BLaER1 (cell line): ENCODE results near the gene FIP1L1.

Experiments used
- H3K27ac ChIP-seq: shearing (Covaris generic); formaldehyde crosslinking; 2 replicates; pipeline ENCODE4 v1.8.1; 2022
- H3K27me3 ChIP-seq: shearing (Covaris generic); formaldehyde crosslinking; 2 replicates; pipeline ENCODE4 v1.8.1; 2022
- H3K36me3 ChIP-seq: shearing (Covaris generic); formaldehyde crosslinking; 2 replicates; pipeline ENCODE4 v1.8.1; 2022
- H3K4me1 ChIP-seq: shearing (Covaris generic); formaldehyde crosslinking; 2 replicates; pipeline ENCODE4 v1.8.1; 2022
- H3K4me2 ChIP-seq: shearing (Covaris generic); formaldehyde crosslinking; 2 replicates; pipeline ENCODE4 v1.8.1; 2022
- H3K4me3 ChIP-seq: shearing (Covaris generic); formaldehyde crosslinking; 2 replicates; pipeline ENCODE4 v1.8.1; 2022
- H3K9ac ChIP-seq: shearing (Covaris generic); formaldehyde crosslinking; 2 replicates; pipeline ENCODE4 v1.8.1; 2022
- H3K9me3 ChIP-seq: shearing (Covaris generic); formaldehyde crosslinking; 2 replicates; pipeline ENCODE4 v1.8.1; 2022
- H4K20me1 ChIP-seq: shearing (Covaris generic); formaldehyde crosslinking; 2 replicates; pipeline ENCODE4 v1.8.1; 2022
- Cebpa-rat ChIP-seq: shearing (Covaris generic); IDR thresholded peaks from 2 replicates; pipeline ENCODE4 v1.8.1; 2022

The FIP1L1 gene

DNA sequence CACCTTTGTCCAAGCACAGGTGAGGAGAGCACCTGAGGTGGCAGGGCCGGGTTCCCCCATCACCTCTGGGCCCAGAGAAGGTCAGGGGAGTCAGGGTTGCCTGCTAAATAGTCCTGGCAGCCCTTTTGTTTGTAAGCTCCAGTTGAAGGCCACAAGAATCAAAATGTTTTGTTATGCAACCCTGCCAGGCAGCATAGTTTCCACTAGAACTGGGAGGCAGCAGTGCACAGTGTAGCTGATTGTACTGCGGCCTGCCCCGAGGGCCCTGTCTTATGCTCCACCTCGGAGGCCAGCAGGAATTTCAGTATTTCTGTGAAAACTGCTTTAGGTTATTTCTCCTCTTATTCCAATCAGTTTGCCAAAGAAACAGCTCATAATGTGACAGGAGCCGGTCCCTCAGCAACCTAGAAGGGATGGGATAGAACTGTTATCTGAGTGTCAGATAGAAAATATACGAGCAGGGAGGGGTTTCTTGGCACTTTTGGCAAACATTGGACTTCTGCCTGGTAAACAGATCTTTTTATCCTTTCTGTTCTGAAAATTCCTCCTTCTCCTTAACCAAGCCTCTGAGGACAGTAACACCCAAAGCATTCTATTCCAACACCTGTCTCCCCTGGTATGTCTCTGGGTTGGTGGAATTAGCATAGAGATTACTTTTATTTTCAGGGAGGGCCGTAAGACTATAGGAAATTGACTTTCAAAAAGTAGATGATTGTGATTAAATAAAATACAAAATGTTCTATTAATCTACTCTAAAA is 120.2 kb downstream of the FIP1L1 start:
- no peaks in the 10 kb centered on the region for H4K20me1 ChIP-seq
- H3K4me2 ChIP-seq = no peak overlapping the region
- no peaks in the 10 kb centered on the region for H3K4me1 ChIP-seq
- no peak for TF ChIP-seq Cebpa-rat
- H3K4me3 ChIP-seq = no peak overlapping the region
- H3K9ac ChIP-seq = no peak overlapping the region
- no peaks in the 10 kb centered on the region for H3K36me3 ChIP-seq
- no peaks in the 10 kb centered on the region for H3K9me3 ChIP-seq
- H3K27ac ChIP-seq = no peak overlapping the region
- no peaks in the 10 kb centered on the region for H3K27me3 ChIP-seq

DNA sequence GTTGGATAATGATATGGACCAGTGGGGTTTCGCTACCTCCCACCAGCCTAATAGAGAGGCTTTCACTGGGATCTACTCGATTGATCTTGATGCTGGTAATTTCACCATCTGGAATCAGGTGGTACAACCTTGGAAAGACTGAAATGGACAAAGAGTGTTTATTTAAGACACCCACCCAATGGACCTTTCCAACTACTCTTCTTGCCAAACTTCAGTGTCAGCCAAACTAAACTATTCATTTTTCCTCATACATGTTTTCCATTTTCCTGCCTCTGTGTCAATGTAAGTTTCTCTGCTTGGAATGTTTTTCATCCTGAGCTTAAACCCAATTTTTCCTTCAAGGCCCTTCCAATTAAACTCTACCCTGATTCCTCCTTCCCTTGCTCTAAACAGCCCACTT is 121.3 kb downstream of the FIP1L1 start:
- Histone ChIP-seq H3K9ac (no peak overlapping the region), H4K20me1 (no peaks in the 10 kb centered on the region), H3K4me2 (no peak overlapping the region), H3K36me3 (no peaks in the 10 kb centered on the region), H3K27me3 (no peaks in the 10 kb centered on the region), H3K9me3 (no peaks in the 10 kb centered on the region), H3K4me1 (no peaks in the 10 kb centered on the region), H3K27ac (no peak overlapping the region), H3K4me3 (no peak overlapping the region)
- no peak for TF ChIP-seq Cebpa-rat

DNA sequence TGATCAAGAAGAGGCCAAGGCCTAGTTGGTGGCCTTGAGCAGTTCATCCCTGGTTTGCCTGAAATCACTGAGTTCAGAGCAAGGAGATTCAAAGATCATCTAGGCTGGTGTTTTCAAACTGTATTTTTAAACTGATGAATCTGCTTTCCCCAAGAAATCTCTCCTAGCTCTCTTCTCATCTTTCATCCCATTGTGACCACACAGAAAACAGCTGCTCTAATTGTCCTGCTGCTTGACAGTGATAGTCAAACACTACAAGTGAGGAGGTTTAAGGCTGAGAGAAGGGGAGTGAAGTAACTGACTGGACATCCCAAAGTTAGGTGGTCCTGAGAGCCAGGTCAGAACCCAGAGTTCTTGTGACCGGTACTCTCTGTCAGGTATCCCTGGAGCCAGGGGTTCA is 122.3 kb downstream of the FIP1L1 start:
- Histone ChIP-seq H3K27ac (no peak overlapping the region), H4K20me1 (no peaks in the 10 kb centered on the region), H3K36me3 (no peaks in the 10 kb centered on the region), H3K4me3 (no peak overlapping the region), H3K4me2 (no peak overlapping the region), H3K4me1 (no peaks in the 10 kb centered on the region), H3K9ac (no peak overlapping the region), H3K9me3 (no peaks in the 10 kb centered on the region), H3K27me3 (no peaks in the 10 kb centered on the region)
- no peak for TF ChIP-seq Cebpa-rat

DNA sequence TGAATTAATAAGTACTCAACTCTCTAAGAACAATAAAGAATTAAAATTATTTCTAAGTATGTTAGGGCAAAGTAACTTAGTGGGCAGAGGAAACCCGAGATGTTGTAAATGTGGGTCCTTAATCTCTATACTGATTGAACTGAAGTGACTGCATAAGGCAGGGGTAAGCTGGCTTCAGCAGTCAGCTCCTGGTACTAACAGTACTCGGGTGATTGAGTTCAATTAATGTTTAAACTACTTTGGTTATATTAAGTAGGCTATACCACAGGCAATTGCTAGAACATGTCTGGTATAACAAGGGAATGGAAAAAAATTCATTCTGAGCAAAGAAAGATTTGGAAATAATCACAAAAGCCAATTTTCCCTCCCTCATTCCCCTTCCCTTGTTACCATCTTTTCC is 123.1 kb downstream of the FIP1L1 start:
- Histone ChIP-seq H3K4me2 (no peak overlapping the region), H4K20me1 (no peaks in the 10 kb centered on the region), H3K36me3 (no peaks in the 10 kb centered on the region), H3K9ac (no peak overlapping the region), H3K4me1 (no peaks in the 10 kb centered on the region), H3K27ac (no peak overlapping the region), H3K9me3 (no peaks in the 10 kb centered on the region), H3K4me3 (no peak overlapping the region), H3K27me3 (no peaks in the 10 kb centered on the region)
- TF ChIP-seq Cebpa-rat = no peak

DNA sequence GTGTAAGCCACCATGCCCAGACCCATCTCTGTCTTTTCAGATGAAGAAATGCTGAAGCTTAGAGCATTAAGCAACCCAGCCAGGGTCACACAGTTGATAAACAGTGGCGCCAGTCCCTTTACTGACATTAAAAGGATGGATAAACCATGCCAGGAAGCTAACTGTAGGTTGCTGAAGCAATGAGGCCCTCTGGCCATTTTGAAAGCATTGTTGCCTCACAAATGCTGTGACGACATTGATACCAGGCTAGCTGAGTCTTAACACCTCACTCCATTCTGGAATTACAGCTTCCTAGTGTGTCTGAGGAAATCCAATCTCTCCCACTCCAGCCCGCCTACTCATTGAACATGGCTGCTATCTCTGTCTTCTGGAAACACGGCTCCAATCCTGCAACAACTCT is 124.1 kb downstream of the FIP1L1 start:
- TF ChIP-seq Cebpa-rat = no peak
- Histone ChIP-seq H3K4me2 (no peak overlapping the region), H4K20me1 (no peaks in the 10 kb centered on the region), H3K27me3 (no peaks in the 10 kb centered on the region), H3K36me3 (no peaks in the 10 kb centered on the region), H3K9ac (no peak overlapping the region), H3K27ac (no peak overlapping the region), H3K9me3 (no peaks in the 10 kb centered on the region), H3K4me1 (no peaks in the 10 kb centered on the region), H3K4me3 (no peak overlapping the region)

DNA sequence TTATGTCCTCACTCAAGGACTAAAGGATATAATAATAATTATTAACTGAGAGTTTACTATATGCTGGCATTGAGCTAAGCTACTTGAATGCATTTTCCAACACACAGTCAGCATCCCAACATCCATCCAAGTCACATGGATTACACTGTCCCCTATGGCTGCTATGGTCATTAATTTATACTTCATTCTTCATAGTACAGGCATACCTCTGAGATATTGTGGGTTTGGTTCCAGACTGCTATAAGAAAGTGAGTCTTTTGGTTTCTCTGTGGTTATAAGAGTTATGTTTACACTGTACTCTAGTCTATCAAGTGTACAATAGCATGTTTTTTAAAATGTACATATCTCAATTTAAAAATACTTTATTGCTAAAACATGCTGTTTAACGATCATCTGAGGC is 124.7 kb downstream of the FIP1L1 start:
- no peak for TF ChIP-seq Cebpa-rat

DNA sequence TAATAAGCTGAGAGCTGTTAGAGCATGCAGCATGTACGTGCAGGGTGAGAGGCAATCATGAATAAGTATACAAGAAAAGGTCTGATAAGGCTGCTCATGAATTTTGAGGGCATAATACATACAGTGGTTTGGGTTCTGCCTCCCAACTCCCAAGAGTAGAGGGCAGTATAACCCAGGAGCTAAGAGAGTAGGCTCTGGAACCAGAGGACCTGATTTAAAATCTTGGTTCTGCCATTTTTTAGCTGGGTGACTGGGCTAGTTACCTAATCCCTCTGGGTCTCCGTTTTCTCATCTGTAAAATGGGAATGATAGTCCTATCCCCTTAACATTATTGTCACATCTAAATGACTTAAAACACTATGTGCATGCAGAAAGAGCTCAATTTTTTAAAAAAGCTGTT is 128.5 kb downstream of the FIP1L1 start:
- H3K27ac ChIP-seq = no peak overlapping the region
- TF ChIP-seq Cebpa-rat = no peak
- no peak overlapping the region for H3K9ac ChIP-seq
- H3K4me1 ChIP-seq = no peaks in the 10 kb centered on the region
- H3K4me3 ChIP-seq = no peak overlapping the region
- no peaks in the 10 kb centered on the region for H3K9me3 ChIP-seq
- H3K4me2 ChIP-seq = no peak overlapping the region
- no peaks in the 10 kb centered on the region for H3K27me3 ChIP-seq
- H4K20me1 ChIP-seq = no peaks in the 10 kb centered on the region
- H3K36me3 ChIP-seq = no peaks in the 10 kb centered on the region

More for the DNA sequence above, 124.7 kb downstream of the FIP1L1 start:
- H3K27ac ChIP-seq = no peak overlapping the region
- no peak overlapping the region for H3K4me2 ChIP-seq
- no peaks in the 10 kb centered on the region for H3K27me3 ChIP-seq
- no peaks in the 10 kb centered on the region for H4K20me1 ChIP-seq
- H3K4me1 ChIP-seq = no peaks in the 10 kb centered on the region
- no peak overlapping the region for H3K9ac ChIP-seq
- no peaks in the 10 kb centered on the region for H3K9me3 ChIP-seq
- no peaks in the 10 kb centered on the region for H3K36me3 ChIP-seq
- no peak overlapping the region for H3K4me3 ChIP-seq

DNA sequence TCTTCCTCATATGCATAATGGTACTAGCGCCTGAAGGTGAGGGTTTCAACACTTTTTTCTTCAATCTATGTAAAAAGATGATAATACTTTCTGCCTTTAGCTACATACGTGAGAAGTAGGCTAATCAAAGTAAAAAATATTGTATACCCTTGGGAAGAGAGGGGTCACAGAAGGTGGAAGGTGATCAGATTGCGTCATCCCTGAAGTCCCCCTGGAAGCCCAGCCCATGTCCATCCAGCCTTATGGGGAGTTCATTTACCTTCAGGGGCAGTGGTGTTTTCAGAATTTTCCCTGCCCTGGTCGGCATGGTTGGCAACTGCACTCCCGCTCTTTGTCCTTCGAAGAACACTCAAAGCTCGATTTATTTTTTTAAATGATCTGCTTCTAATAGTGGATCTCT is 129.6 kb downstream of the FIP1L1 start:
- Histone ChIP-seq H3K9ac (no peak overlapping the region), H3K4me1 (no peaks in the 10 kb centered on the region), H3K9me3 (no peaks in the 10 kb centered on the region), H3K36me3 (no peaks in the 10 kb centered on the region), H3K4me3 (no peak overlapping the region), H3K27ac (no peak overlapping the region), H3K27me3 (no peaks in the 10 kb centered on the region), H4K20me1 (no peaks in the 10 kb centered on the region), H3K4me2 (no peak overlapping the region)
- TF ChIP-seq Cebpa-rat = 0 out of 2 replicates have a peak, but pooled peaks have one; percentile 18

DNA sequence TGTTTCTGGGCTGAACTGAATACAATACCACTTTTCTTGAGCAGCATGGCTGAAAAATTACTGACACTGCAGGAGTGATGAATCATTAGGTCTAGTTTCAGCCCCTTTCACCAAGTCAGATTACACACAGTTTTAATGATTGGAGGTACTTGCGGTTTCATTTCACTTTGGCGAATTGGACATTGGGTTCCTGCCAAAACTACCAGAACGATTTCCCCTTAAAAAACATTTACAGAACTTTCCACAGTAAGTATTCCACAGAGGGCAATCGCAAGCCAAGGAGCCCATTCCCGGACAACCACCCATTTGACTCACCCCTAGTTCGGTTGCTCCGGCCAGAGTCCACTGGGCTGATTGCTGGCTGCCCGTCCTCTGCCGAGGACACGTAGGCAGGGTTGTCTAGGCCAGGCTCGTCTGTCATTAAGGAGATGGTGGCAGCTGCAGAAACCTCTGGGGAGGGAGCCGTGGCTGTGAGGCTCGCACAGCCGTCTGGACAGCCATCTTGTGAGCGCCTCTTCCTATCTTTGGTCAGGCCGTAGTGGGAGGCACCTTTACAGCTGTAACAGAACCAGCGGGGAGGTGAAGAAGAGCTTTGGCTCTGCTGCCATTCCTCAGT is 130.3 kb downstream of the FIP1L1 start:
- no peak overlapping the region for H3K9ac ChIP-seq
- no peak for TF ChIP-seq Cebpa-rat
- no peaks in the 10 kb centered on the region for H3K36me3 ChIP-seq
- H3K27ac ChIP-seq = no peak overlapping the region
- H3K27me3 ChIP-seq = no peaks in the 10 kb centered on the region
- no peaks in the 10 kb centered on the region for H3K4me1 ChIP-seq
- no peak overlapping the region for H3K4me3 ChIP-seq
- H4K20me1 ChIP-seq = no peaks in the 10 kb centered on the region
- no peaks in the 10 kb centered on the region for H3K9me3 ChIP-seq
- no peak overlapping the region for H3K4me2 ChIP-seq

DNA sequence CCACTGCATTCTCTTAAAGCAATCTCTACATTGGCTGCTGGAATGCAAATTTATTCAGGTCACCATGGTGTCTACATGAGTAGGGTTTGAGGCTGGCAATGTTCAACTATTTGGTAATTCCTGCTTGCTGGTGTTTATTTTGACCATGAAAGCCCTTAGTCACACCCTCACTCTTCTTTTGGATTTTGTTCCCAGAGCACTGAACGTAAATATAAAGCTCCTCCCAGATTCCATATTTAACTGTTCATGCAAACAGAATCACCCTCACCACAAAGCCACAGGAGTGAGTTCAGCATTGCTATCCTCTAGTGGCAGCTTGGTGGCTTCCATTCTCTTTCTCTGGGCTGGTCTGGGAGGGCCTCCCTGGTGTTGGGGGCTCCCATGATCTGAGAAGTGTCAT is 131.0 kb downstream of the FIP1L1 start:
- no peak overlapping the region for H3K9ac ChIP-seq
- no peaks in the 10 kb centered on the region for H3K27me3 ChIP-seq
- no peak overlapping the region for H3K4me2 ChIP-seq
- TF ChIP-seq Cebpa-rat = no peak
- no peaks in the 10 kb centered on the region for H3K36me3 ChIP-seq
- H3K4me3 ChIP-seq = no peak overlapping the region
- no peaks in the 10 kb centered on the region for H3K4me1 ChIP-seq
- no peaks in the 10 kb centered on the region for H4K20me1 ChIP-seq
- no peaks in the 10 kb centered on the region for H3K9me3 ChIP-seq
- H3K27ac ChIP-seq = no peak overlapping the region
